Esophagus muscularis mucosa (tissue), 4 donors: ENCODE data around the gene ANKDD1A.

ENCODE experiments used
- EP300 ChIP-seq: sonication (generic); formaldehyde crosslinking; IDR thresholded peaks from one replicate; pipeline ENCODE4 v1.6.1; 2017; ENCODE audit warnings: antibody characterized with exemption
- POLR2A ChIP-seq: fragments of 450-650 bp; IDR thresholded peaks from one replicate; pipeline ENCODE4 v1.6.1; 2017; ENCODE audit warnings: antibody characterized with exemption, moderate library complexity, mild to moderate bottlenecking, low read depth
- POLR2AphosphoS5 ChIP-seq, 2 donors: sonication (generic); formaldehyde crosslinking; IDR thresholded peaks; one replicate each; pipeline ENCODE4 v1.6.1; 2017; ENCODE audit warnings: antibody characterized with exemption in 2 of 2
- TF ChIP-seq, protein P1 (sequence below), 3 experiments: fragments of 200-600 bp in 2 of 3; fragments of 450-650 bp in 1 of 3; sonication (generic) in 2 of 3; IDR thresholded peaks; one replicate each; pipeline ENCODE4 v1.5.1; 2017 to 2019; ENCODE audit warnings: antibody characterized with exemption in 3 of 3, mild to moderate bottlenecking in 2 of 3, moderate library complexity in 1 of 3

DNA sequence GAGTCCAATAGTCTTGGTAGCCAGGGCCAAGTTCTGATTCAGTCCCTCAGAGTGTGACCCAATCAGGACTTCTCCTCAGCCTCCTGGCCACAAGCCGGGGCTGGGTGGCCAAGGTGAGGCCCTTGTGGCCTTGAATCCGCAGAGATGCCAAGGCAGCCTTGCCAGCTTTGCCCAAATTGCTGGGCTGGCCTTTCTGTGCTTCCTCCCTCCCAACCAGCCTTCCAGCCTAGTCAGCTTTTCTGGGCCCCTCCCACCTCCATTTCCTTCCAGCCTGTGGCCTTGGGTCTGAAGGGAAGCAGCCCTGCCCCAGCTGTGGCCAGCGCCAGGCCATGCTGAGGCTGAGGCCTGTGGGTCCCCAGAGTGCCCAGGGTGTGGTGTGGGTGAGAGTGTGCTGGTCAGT lies 34.3 kb upstream of the ANKDD1A start:
- TF ChIP-seq, protein P1, sequence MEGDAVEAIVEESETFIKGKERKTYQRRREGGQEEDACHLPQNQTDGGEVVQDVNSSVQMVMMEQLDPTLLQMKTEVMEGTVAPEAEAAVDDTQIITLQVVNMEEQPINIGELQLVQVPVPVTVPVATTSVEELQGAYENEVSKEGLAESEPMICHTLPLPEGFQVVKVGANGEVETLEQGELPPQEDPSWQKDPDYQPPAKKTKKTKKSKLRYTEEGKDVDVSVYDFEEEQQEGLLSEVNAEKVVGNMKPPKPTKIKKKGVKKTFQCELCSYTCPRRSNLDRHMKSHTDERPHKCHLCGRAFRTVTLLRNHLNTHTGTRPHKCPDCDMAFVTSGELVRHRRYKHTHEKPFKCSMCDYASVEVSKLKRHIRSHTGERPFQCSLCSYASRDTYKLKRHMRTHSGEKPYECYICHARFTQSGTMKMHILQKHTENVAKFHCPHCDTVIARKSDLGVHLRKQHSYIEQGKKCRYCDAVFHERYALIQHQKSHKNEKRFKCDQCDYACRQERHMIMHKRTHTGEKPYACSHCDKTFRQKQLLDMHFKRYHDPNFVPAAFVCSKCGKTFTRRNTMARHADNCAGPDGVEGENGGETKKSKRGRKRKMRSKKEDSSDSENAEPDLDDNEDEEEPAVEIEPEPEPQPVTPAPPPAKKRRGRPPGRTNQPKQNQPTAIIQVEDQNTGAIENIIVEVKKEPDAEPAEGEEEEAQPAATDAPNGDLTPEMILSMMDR (IDR thresholded peaks at IDR 0.05): no peak
- no peak for TF ChIP-seq EP300
- TF ChIP-seq POLR2AphosphoS5 (IDR thresholded peaks at IDR 0.05): peak; percentile 62 to 69
- TF ChIP-seq POLR2A: no peak
